Heart left ventricle (tissue), 16 donors: ENCODE measurements around the gene RPS6KC1. TPM values are rescaled to one million over a fixed set of nuclear protein-coding genes. Genes with fewer than 3 reads are reported as not detected.

ENCODE experiments used
- ATAC-seq, 4 donors: fragments of 200-7000 bp; cut with Tn5 transposase; one replicate each; pipeline ENCODE4 v1.9.1; 2020 to 2022; ENCODE audit warnings: moderate library complexity in 4 of 4, mild to moderate bottlenecking in 3 of 4, moderate number of reproducible peaks in 1 of 4
- DNase-seq, 5 donors: peaks; one replicate each; pipeline ENCODE4 v3.0.0-alpha.2; 2020
- H3K27ac ChIP-seq, 12 donors: fragments of 200-600 bp; sonication (generic) in 4 of 12; one replicate each; pipeline versions ENCODE4 v1.5.0 to v1.8.0; 2016 to 2022; ENCODE audit warnings: mild to moderate bottlenecking in 2 of 12
- H3K27me3 ChIP-seq, 9 donors: fragments of 200-600 bp; sonication (generic) in 2 of 9; one replicate each; pipeline versions ENCODE4 v1.5.1 to v1.8.0; 2016 to 2022; ENCODE audit warnings: mild to moderate bottlenecking in 3 of 9
- H3K36me3 ChIP-seq, 9 donors: fragments of 200-600 bp; sonication (generic) in 2 of 9; one replicate each; pipeline versions ENCODE4 v1.5.0 to v1.8.0; 2018 to 2022; ENCODE audit warnings: mild to moderate bottlenecking in 2 of 9
- H3K4me1 ChIP-seq, 12 donors: fragments of 200-600 bp; sonication (generic) in 4 of 12; one replicate each; pipeline versions ENCODE4 v1.5.0 to v1.8.0; 2016 to 2022; ENCODE audit warnings: mild to moderate bottlenecking in 3 of 12
- H3K4me3 ChIP-seq, 12 donors: fragments of 200-600 bp; sonication (generic) in 4 of 12; one replicate each; pipeline versions ENCODE4 v1.5.0 to v1.8.0; 2017 to 2022; ENCODE audit warnings: mild to moderate bottlenecking in 9 of 12, moderate library complexity in 4 of 12
- H3K9me3 ChIP-seq, 12 donors: fragments of 200-600 bp; sonication (generic) in 4 of 12; one replicate each; pipeline versions ENCODE4 v1.5.0 to v1.8.0; 2016 to 2022; ENCODE audit warnings: mild to moderate bottlenecking in 1 of 12
- POLR2A ChIP-seq, 2 donors: fragments of 450-650 bp; IDR thresholded peaks; one replicate each; pipeline ENCODE4 v1.6.1; 2017; ENCODE audit warnings: antibody characterized with exemption in 2 of 2, mild to moderate bottlenecking in 2 of 2, moderate library complexity in 2 of 2
- WGBS, 4 donors: extraction: QIAGEN DNeasy Blood & Tissue Kit in 2 of 4; methylation state at CpG; one replicate each; pipeline versions ENCODE4 v1.1.5 to v1.1.7; 2013 to 2018; 5-methylcytosine and 5-hydroxymethylcytosine counted together
- intact Hi-C, 10 donors: fragments of 100-400 bp; cut with DNase I; formaldehyde crosslinking; loops; one replicate each; pipeline versions ENCODE4 v1.11.1 to v1.14.2; 2022
- polyA plus RNA-seq, 2 donors: library from polyadenylated mRNA; stranded (reverse); fragments of 200-250 nt; gene quantifications; one replicate each; pipeline ENCODE4 v1.2.3, GENCODE V29; 2013
- total RNA-seq, 9 donors: library from RNA; depleted of rRNA in 2 of 9; stranded (reverse); fragments of >200 nt in 2 of 9; fragmentation: NEBNext Ultra II Directional in 3 of 9; extraction: Animal tissue kit (Norgen Biotek cat#: 25700) in 3 of 9; gene quantifications; one replicate each; pipeline versions ENCODE4 v1.1.0 to v1.2.4, GENCODE V29; 2016 to 2023
- TF ChIP-seq, protein P1 (sequence below), 12 donors: fragments of 200-600 bp; sonication (generic) in 4 of 12; IDR thresholded peaks; one replicate each; pipeline versions ENCODE4 v1.5.0 to v1.8.0; 2018 to 2022; ENCODE audit warnings: antibody characterized with exemption in 12 of 12, mild to moderate bottlenecking in 5 of 12
- donor health status: ischemic (EF 13 %, LVEDD 7.1; RV severe dilation, severe dysfunction).
- donor health status: healthy with polysubstance abuse.
- donor health status: DM: no; HTN: yes; CAD: no.
- donor health status: DM: no; HTN: no; CAD: no.
- donor health status: ischemic (EF 25% LVEDD 6.9; RV normal size, moderate dysfunction).
- donor health status: ischemic (EF 25% LVEDD 5.7; RV mildly dilated, moderate dysfunction).
- donor health status: healthy.
- donor health status: DM: yes; HTN: yes; CAD: no.
- donor health status: ischemic (EF 35%, LVEDD 5.7; RV mildly dilated, moderate dysfunction).
- donor health status: nonischemic (EF 11% LVEDD 7.7; RV severe dilation, severe dysfunction).
- donor health status: DM: yes; HTN: yes; CAD: no.
- donor health status: PGD.
- donor health status: ischemic (EF 29% LVEDD 5.4; RV normal size, mild dysfunction).
- donor health status: nonischemic (EF 23%, LVEDD 6.1; RV moderate dilation, normal function).

The RPS6KC1 gene
- total and polyA plus RNA-seq, 11 donors, result 3.0 to 15.6 (median 10.4) TPM

DNA sequence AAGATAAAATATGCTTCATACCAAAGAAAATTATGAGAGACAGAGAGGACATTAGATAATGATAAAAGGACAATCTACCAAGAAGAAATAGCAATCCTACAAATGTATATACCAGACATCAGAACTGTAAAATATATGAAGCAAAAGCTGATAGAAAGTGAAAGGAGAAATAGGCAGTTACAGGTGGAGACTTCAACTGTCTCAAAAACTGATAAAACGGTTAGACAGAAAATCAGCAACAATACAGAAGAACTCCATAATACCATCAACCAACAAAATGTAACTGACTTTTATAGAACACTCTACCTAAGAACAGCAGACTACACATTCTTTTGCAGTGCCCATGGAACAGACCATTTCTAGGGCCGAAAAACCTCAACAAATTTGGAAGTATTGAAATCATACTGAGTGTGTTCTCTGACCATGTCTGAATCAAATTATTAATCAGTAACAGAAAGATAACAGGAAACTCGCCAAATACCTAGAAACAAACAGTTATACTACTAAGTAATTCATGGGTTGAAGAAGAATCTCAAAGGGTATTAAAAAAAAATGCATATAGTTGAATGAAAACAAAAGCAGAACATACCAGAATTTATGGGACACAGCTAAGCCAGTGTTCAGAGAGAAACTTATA lies 132.1 kb downstream of the RPS6KC1 start:
- Histone ChIP-seq H3K9me3 (peaks cover 0 to 38% (median 16%) of the 10 kb centered on the region in 12 donors), H3K4me3 (no peak overlapping the region), H3K27ac (no peak overlapping the region), H3K27me3 (no peaks in the 10 kb centered on the region), H3K36me3 (peaks cover 0 to 13% (median 0%) of the 10 kb centered on the region in 9 donors), H3K4me1 (no peaks in the 10 kb centered on the region)
- no peak for ATAC-seq
- TF ChIP-seq POLR2A (IDR thresholded peaks at IDR 0.05), result no peak
- TF ChIP-seq, protein P1, sequence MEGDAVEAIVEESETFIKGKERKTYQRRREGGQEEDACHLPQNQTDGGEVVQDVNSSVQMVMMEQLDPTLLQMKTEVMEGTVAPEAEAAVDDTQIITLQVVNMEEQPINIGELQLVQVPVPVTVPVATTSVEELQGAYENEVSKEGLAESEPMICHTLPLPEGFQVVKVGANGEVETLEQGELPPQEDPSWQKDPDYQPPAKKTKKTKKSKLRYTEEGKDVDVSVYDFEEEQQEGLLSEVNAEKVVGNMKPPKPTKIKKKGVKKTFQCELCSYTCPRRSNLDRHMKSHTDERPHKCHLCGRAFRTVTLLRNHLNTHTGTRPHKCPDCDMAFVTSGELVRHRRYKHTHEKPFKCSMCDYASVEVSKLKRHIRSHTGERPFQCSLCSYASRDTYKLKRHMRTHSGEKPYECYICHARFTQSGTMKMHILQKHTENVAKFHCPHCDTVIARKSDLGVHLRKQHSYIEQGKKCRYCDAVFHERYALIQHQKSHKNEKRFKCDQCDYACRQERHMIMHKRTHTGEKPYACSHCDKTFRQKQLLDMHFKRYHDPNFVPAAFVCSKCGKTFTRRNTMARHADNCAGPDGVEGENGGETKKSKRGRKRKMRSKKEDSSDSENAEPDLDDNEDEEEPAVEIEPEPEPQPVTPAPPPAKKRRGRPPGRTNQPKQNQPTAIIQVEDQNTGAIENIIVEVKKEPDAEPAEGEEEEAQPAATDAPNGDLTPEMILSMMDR (IDR thresholded peaks at IDR 0.05), result no peak
- intact Hi-C loops, result no loop called here
- WGBS, 4 donors, result 90 to 96% (median 93%) methylated on average over 3 of the region's 3 CpGs
- DNase-seq, result no peak

DNA sequence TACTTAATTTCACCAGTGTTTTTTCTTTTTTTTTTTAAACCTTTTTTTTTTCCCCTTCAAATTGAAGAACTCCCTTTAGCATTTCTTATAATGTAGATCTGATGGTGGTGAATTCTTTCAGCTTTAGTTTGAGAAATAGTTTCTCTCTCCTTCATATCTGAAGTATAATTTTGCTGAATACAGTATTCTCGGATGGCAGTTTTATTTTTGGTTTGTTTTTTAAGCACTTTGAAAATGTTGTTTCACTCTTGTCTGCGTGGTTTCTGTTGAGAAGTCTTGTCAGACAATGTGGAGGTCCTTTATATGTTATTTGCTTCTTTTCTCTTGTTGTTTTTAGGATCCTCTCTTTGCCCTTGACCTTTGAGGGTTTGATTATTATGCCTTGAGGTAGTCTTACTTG lies 135.1 kb downstream of the RPS6KC1 start:
- DNase-seq (no peak), ATAC-seq (no peak)
- H3K27me3 ChIP-seq, result no peaks in the 10 kb centered on the region
- no peak overlapping the region for H3K27ac ChIP-seq
- H3K4me1 ChIP-seq, result no peaks in the 10 kb centered on the region
- H3K4me3 ChIP-seq, result no peak overlapping the region
- TF ChIP-seq, protein P1 (IDR thresholded peaks at IDR 0.05), result no peak
- no peak for TF ChIP-seq POLR2A (IDR thresholded peaks at IDR 0.05)
- 67 to 98% (median 96%) methylated on average over 2 of the region's 2 CpGs for WGBS, 4 donors
- H3K36me3 ChIP-seq, result peaks cover 0 to 12% (median 0%) of the 10 kb centered on the region in 9 donors
- intact Hi-C loops, result no loop called here
- peaks cover 0 to 62% (median 25%) of the 10 kb centered on the region in 12 donors for H3K9me3 ChIP-seq

DNA sequence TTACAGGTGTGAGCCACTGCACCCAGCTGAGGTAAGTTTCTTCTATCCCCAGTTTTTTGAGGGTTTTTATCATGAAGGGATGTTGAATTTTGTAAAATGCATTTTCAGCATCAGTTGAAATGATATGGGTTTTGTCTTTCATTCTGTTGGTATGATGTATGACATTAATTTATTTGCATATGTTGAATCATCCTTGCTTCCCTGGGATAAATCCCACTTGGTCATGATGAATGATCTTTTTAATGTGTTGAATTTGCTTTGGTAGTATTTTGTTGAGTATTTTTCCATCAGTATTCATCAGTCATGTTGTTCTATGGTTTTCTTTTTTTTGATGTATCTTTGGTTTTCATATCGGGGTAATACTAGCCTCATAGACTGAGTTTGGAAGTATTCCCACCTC lies 141.0 kb downstream of the RPS6KC1 start:
- TF ChIP-seq POLR2A (IDR thresholded peaks at IDR 0.05), result no peak
- TF ChIP-seq, protein P1 (IDR thresholded peaks at IDR 0.05), result no peak
- ATAC-seq (no peak), DNase-seq (no peak)
- H3K27ac ChIP-seq, result no peak overlapping the region
- intact Hi-C loops, result no loop called here
- no peaks in the 10 kb centered on the region for H3K4me1 ChIP-seq
- H3K9me3 ChIP-seq, result peaks cover 0 to 42% (median 9%) of the 10 kb centered on the region in 12 donors
- 93 to 100% (median 96%) methylated on average over 1 of the region's 1 CpG for WGBS, 4 donors
- H3K27me3 ChIP-seq, result no peaks in the 10 kb centered on the region
- no peak overlapping the region for H3K4me3 ChIP-seq
- H3K36me3 ChIP-seq, result peaks cover 0 to 7% (median 0%) of the 10 kb centered on the region in 9 donors

DNA sequence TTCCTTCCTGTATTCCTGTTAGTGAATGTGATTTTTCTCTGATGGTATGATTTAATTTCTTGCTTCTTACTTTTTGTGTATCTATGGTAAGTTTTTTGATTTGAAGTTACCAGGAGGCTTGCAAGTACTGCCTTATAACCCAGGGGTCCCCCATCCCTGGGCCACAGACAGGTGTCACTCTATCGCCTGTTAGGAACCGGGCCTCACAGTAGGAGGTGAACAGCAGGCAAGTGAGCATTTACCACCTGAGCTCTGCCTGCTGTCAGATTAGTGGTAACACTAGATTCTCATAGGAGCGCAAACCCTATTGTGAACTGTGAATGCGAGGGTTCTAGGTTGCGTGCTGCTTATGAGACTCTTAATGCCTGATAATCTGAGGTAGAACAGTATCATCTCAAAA lies 143.3 kb downstream of the RPS6KC1 start:
- Histone ChIP-seq H3K9me3 (peaks cover 0 to 47% (median 18%) of the 10 kb centered on the region in 12 donors), H3K4me3 (no peak overlapping the region), H3K4me1 (no peaks in the 10 kb centered on the region), H3K27me3 (no peaks in the 10 kb centered on the region), H3K27ac (no peak overlapping the region), H3K36me3 (peaks cover 0 to 23% (median 3%) of the 10 kb centered on the region in 9 donors)
- no peak for TF ChIP-seq POLR2A (IDR thresholded peaks at IDR 0.05)
- TF ChIP-seq, protein P1 (IDR thresholded peaks at IDR 0.05), result no peak
- ATAC-seq (no peak), DNase-seq (no peak)
- 94 to 100% (median 96%) methylated on average over 5 of the region's 5 CpGs for WGBS, 4 donors
- intact Hi-C loops, result no loop called here
